Activated CD4-positive, alpha-beta T cell treated with anti-CD3 and anti-CD28 coated beads, Interleukin-2, amount 50 U/mL, for 48 hours (primary cell): ENCODE measurements around the gene IRF8.

Experiments
- DNase-seq, 2 experiments: peaks; one replicate each; pipeline ENCODE4 v3.0.0-alpha.2; 2020

IRF8 gene

GRCh38 chr16:85915125-85915845, 16.3 kb downstream of the IRF8 start:
- DNase-seq, result no peak

GRCh38 chr16:85916141-85916890, 17.4 kb downstream of the IRF8 start:
- DNase-seq, result no peak

DNA sequence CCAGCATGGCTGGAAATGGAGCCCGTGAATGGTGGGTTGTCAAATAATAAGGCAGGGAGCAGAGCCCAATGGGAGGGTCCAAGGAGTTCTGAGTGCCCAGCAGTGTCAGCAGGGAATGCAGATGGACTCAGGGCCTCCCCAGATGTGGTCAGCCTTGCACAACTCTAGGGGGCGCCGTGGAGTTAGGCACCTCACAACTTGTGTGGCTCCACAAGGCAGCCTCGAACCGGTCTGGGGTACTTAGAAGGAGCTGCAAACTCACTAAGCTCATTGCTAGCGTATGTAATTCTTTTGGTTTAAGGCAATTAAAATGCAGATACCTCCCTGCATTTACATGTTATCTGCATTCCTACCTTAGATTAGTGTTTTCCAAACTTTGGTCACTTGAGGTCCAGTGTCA, 18.1 kb downstream of the IRF8 start:
- no peak for DNase-seq

GRCh38 chr16:85917959-85918358, 19.0 kb downstream of the IRF8 start:
- DNase-seq, result no peak

DNA sequence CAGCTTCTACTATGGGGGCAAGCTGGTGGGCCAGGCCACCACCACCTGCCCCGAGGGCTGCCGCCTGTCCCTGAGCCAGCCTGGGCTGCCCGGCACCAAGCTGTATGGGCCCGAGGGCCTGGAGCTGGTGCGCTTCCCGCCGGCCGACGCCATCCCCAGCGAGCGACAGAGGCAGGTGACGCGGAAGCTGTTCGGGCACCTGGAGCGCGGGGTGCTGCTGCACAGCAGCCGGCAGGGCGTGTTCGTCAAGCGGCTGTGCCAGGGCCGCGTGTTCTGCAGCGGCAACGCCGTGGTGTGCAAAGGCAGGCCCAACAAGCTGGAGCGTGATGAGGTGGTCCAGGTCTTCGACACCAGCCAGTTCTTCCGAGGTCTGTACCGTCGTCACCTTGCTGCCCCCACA, 19.5 kb downstream of the IRF8 start:
- no peak for DNase-seq

GRCh38 chr16:85919271-85920267, 20.6 kb downstream of the IRF8 start:
- no peak for DNase-seq

- DNase-seq, result no peak
Observed at GRCh38 chr16:85921026-85921425, 22.1 kb downstream of the IRF8 start.

DNA sequence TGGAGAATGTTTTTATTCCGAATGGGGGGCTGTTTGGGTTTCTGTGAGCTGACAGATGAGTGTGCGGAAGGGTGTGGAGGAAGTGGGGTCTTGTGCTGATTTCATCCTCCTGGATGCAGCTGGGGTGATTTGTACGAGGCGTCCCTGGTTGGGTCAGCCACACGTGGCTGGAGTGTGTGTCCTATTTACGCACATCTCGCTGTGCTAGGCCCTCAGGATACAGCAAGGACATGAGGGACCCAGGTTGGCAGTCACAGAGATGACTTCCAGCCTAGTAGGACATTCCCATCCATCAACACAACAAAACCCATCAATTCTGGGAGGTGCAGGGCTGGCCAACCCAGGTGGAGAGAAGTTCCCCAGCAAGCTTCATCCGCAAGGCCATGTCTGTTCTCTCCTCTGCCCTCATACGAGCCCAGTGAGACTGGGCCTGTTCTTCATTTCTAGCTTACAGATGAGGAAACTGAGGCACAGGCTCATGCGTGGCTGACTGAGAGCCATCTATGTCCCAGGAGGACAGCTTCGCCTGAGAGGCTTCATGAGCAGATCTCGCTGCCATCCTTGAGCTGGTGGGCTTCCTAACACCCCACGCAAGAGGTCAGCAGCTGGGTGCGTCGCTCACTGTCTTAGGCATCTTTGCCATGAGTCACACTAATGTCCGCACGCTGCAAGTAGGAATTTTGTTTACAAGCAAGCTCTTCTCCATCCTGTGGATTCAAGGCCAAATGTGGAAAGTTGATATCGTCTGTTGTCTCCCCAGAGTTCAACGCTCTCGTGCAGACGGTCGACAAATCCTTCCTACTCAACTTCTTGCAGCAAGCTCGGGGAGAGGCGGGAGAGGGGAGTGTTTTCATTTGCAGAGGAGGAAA, 24.4 kb downstream of the IRF8 start:
- no peak for DNase-seq

GRCh38 chr16:85924675-85925074, 25.7 kb downstream of the IRF8 start:
- peak; percentile 50 to 55 for DNase-seq

- no peak for DNase-seq
Observed at GRCh38 chr16:85926370-85926769, 27.4 kb downstream of the IRF8 start.

DNA sequence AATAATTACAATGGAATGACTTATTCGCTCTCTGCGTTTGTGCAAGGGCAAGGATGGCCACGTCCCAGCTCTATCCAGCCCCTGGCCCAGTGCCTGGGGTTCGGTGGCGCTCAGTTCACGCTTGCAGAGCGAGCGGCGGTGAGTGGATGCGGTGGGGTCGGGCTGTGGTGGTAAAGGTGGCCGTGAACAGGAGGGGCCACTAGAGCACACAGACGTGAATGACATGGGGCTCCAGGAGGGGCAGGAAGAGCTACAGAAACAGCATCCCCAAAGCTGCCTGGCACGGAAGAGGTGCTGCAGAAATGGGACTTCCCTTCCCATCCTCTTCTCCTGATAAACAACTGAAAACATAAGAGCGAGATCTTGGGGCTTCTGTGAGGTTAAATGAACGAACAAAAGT, 28.4 kb downstream of the IRF8 start:
- no peak for DNase-seq

DNA sequence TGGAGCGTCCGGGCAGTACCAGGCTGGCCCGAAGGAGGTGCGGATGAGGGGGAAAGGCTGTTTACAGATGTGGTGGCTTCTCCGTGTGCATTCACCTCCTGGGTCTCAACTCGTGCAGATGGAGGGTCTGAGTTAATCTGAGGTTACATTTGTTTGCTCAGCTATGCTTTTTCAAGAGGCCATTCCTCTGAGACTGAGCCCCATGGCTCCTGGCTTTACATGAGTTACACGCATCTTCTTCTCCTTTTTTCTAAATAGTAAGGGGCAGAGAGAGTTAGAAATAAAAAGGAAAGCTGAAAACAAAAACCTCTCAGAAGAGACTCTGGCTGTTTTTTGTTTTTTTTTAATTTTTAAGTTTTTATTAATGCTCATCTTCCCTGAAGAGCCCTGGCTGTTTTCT, 29.0 kb downstream of the IRF8 start:
- no peak for DNase-seq

DNA sequence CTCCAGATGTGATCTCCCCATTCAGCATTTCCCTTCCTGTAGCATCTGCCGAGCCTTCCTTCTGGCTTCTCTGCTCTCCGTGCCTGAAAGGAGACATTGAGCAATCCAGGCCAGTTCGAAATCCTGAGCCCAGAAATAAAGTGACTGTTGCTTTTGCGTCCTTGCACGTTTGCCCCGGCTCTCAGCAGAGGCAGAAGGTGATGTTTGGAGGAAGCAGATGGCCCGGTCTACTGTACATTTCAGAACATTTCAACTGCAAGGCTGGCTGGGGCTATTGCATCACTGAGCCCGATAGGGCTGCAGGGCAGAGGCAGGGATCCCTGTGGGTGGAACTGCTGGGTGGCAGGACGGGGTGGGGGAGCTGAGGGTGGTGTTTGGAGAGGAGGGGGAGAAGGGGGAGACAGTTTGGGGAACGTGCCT, 29.4 kb downstream of the IRF8 start:
- no peak for DNase-seq

- DNase-seq, result no peak
Observed at GRCh38 chr16:85929259-85929721, 30.3 kb downstream of the IRF8 start.

DNA sequence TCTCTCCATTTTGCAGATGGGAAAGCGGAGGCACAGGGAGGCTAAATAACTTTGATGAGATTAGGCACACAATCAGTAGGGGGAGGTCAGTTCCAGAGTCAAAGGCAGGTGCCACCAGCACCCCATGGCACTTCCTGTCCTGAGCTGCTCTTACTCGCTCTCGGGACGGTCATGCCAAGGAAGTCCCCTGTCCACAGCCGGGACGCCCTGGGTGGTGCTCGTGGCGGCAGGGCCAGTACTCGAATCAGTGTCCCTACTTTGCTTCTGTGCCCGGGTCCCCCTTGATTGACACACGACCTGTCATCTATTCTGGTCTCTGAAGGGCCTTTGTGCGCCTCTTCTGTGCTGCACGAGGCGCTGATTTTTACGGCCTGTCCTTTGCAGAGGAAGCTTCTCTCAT, 31.3 kb downstream of the IRF8 start:
- DNase-seq, result no peak

GRCh38 chr16:85931596-85932402, 32.8 kb downstream of the IRF8 start:
- DNase-seq, result no peak

- DNase-seq, result no peak
Observed at GRCh38 chr16:85934210-85934609, 35.2 kb downstream of the IRF8 start.

DNA sequence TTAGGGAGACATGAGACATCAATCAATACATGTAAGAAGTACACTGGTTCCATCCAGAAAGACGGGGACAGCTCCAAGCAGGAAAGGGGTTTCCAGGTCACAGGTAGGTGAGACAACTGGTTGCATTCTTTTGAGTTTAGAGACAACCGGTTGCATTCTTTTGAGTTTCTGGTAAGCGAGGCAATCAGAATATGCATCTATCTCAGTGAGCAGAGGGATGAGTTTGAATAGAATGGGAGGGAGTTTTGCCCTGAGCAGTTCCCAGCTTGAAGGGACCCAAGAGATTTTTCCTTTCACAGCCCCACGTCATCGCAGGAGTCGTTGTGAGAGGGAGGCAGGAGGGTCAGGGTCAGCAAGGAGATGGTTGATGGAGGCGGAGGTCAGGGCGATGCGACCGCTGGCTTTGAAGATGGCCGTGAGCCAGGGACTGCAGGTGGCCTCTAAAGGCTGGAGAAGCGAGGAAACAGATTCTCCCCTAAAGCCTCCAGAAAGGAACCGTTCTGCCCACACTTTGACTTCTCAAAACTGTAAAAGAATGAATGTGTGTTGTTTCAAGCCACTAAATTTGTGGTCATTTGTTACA, 36.5 kb downstream of the IRF8 start:
- peak in 1 of 2 experiments; percentile 26 for DNase-seq

DNA sequence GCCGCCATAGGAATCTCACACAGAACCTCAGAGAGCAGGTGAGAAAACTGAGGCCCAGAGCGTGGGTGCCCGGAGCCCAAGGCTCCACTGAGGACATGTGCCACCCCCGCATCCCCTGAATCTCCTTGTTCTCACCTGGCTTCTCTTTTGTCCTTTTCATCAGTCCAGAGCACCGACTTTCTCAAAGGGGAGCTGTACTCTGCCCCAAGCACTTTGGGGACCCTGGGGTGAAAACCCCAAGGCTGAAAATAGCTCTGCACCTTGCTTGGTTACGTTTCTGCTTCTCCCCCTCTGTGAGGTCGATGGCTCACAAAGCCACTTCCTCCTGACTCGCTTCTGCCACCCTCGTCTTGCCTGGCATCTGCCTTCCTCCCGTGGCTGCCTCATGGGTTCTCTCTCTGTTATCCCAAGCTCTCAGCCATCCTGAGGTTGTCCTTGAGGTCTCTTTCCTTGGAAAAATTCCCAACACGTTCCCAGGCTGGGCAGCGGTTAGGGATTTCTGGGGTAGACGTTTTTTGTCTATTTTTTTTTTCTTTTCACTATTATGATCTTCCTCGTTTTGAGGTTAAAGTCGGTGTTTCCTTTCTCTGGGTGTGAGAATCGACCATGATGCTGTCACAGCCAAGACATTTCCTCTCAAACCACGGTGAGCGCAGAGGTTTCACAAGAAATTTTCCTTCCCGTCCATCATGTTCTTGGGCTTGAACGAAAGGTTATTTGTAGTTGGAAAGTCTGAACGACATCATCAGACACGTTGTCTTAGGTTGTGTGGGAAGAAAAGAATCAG, 37.2 kb downstream of the IRF8 start:
- DNase-seq, result peak; percentile 76 to 82

GRCh38 chr16:85936816-85937215, 37.9 kb downstream of the IRF8 start:
- DNase-seq, result peak; percentile 35 to 49
